NB4 (cell line): ENCODE results near the gene SLC19A2.

Source experiments
- CTCF ChIP-seq: IDR thresholded peaks from one replicate; pipeline ENCODE4 v1.5.1; 2012; ENCODE audit warnings: low read depth, low read length
- MAX ChIP-seq: IDR thresholded peaks from 2 replicates; pipeline ENCODE4 v1.6.1; 2011; ENCODE audit warnings: low read depth, low read length
- MYC ChIP-seq: IDR thresholded peaks from 2 replicates; pipeline ENCODE4 v1.6.1; 2011; ENCODE audit warnings: low read depth, low read length
- POLR2A ChIP-seq: IDR thresholded peaks from 2 replicates; pipeline ENCODE4 v1.6.1; 2011; ENCODE audit warnings: mild to moderate bottlenecking; ENCODE audit not compliant: insufficient read length; ENCODE audit errors: extremely low read depth

- no peak for TF ChIP-seq CTCF
- no peak for TF ChIP-seq POLR2A
- TF ChIP-seq MAX = no peak
- TF ChIP-seq MYC = no peak
Observed at GRCh38 chr1:169499807-169500206, 14.1 kb upstream of the SLC19A2 start.
